Glomerular endothelial cell (primary cell): ENCODE measurements around the gene ZBTB22. TPM values are rescaled to one million over a fixed set of nuclear protein-coding genes. Genes with fewer than 3 reads are reported as not detected.

Source experiments
- total RNA-seq: library from RNA; depleted of rRNA; stranded (reverse); fragments of >200 nt; gene quantifications from 2 replicates; pipeline ENCODE4 v1.2.3, GENCODE V29; 2015

ZBTB22 gene
- total RNA-seq, 1 donor from 2014 or later, result 11.0 TPM

Other genes starting within 250 kb of the ZBTB22 start
- 7.3 and 12.8 TPM in 2 replicates for gene HLA-DPA1, start 244.1 kb downstream of the ZBTB22 start, total RNA-seq
- gene HLA-DPB1, start 241.8 kb downstream of the ZBTB22 start, total RNA-seq, result 2.4 and 8.0 TPM in 2 replicates
- under 0.01 and 0.53 TPM in 2 replicates for gene COL11A2, start 125.3 kb downstream of the ZBTB22 start, total RNA-seq
- 24.6 and 25.2 TPM in 2 replicates for gene RXRB, start 117.1 kb downstream of the ZBTB22 start, total RNA-seq
- 124 and 143 TPM in 2 replicates for gene SLC39A7, start 116.9 kb downstream of the ZBTB22 start, total RNA-seq
- gene HSD17B8, start 113.1 kb downstream of the ZBTB22 start, total RNA-seq, result 4.0 and 8.0 TPM in 2 replicates
- 9.6 and 15.2 TPM in 2 replicates for gene RING1, start 109.2 kb downstream of the ZBTB22 start, total RNA-seq
- 29.6 and 34.5 TPM in 2 replicates for gene VPS52, start 45.9 kb downstream of the ZBTB22 start, total RNA-seq
- 2,187 and 4,134 TPM in 2 replicates for gene RPS18, start 45.7 kb downstream of the ZBTB22 start, total RNA-seq
- gene B3GALT4, start 40.6 kb downstream of the ZBTB22 start, total RNA-seq, result 4.5 and 6.8 TPM in 2 replicates
- 63.4 and 91.0 TPM in 2 replicates for gene WDR46, start 28.5 kb downstream of the ZBTB22 start, total RNA-seq
- 34.1 and 40.8 TPM in 2 replicates for gene PFDN6, start 28.1 kb downstream of the ZBTB22 start, total RNA-seq
- gene RGL2, start 18.8 kb downstream of the ZBTB22 start, total RNA-seq, result 51.6 and 65.5 TPM in 2 replicates
- gene TAPBP, start 3.7 kb downstream of the ZBTB22 start, total RNA-seq, result 244 and 415 TPM in 2 replicates
- 47.0 and 58.9 TPM in 2 replicates for gene DAXX, start 5.2 kb upstream of the ZBTB22 start, total RNA-seq
- gene KIFC1, start 74.1 kb upstream of the ZBTB22 start, total RNA-seq, result 3.9 and 21.9 TPM in 2 replicates
- gene PHF1, start 93.3 kb upstream of the ZBTB22 start, total RNA-seq, result 21.5 and 34.8 TPM in 2 replicates
- gene CUTA, start 100.4 kb upstream of the ZBTB22 start, total RNA-seq, result 140 and 146 TPM in 2 replicates
- 3.1 and 6.1 TPM in 2 replicates for gene SYNGAP1, start 102.3 kb upstream of the ZBTB22 start, total RNA-seq
- gene ZBTB9, start 136.8 kb upstream of the ZBTB22 start, total RNA-seq, result 3.7 and 7.2 TPM in 2 replicates